Measurements from ENCODE around the gene OIT3. TPM values are rescaled to one million over a fixed set of nuclear protein-coding genes. Genes with fewer than 3 reads are reported as not detected.

OIT3 gene
- total RNA-seq, 1 donor from 2014 or later, result not detected

GRCh38 chr10:72855790-72856189 lies 37.7 kb upstream of the OIT3 start:
- no peak for TF ChIP-seq CTCF (conservative IDR thresholded peaks at IDR 0.05; ENCODE audit: low read depth, low read length)
- DNase-seq (ENCODE audit: low read depth), result no peak
- no peak overlapping the region for H3K4me3 ChIP-seq (ENCODE audit: low read depth, low read length)

- no peak for DNase-seq (ENCODE audit: low read depth)
- no peak overlapping the region for H3K4me3 ChIP-seq (ENCODE audit: low read depth, low read length)
- TF ChIP-seq CTCF (conservative IDR thresholded peaks at IDR 0.05; ENCODE audit: low read depth, low read length), result no peak
Observed at GRCh38 chr10:72858067-72858466, 35.5 kb upstream of the OIT3 start.

GRCh38 chr10:72862957-72863356 lies 30.6 kb upstream of the OIT3 start:
- no peak overlapping the region for H3K4me3 ChIP-seq (ENCODE audit: low read depth, low read length)
- no peak for TF ChIP-seq CTCF (conservative IDR thresholded peaks at IDR 0.05; ENCODE audit: low read depth, low read length)
- no peak for DNase-seq (ENCODE audit: low read depth)

- no peak for DNase-seq (ENCODE audit: low read depth)
- H3K4me3 ChIP-seq (ENCODE audit: low read depth, low read length), result no peak overlapping the region
- peak; percentile 68 for TF ChIP-seq CTCF (conservative IDR thresholded peaks at IDR 0.05; ENCODE audit: low read depth, low read length)
Observed at GRCh38 chr10:72875250-72876055, 18.1 kb upstream of the OIT3 start.

GRCh38 chr10:72879245-72879644 lies 14.3 kb upstream of the OIT3 start:
- no peak overlapping the region for H3K4me3 ChIP-seq (ENCODE audit: low read depth, low read length)
- TF ChIP-seq CTCF (conservative IDR thresholded peaks at IDR 0.05; ENCODE audit: low read depth, low read length), result no peak
- DNase-seq (ENCODE audit: low read depth), result no peak

GRCh38 chr10:72881291-72881690 lies 12.2 kb upstream of the OIT3 start:
- no peak for TF ChIP-seq CTCF (conservative IDR thresholded peaks at IDR 0.05; ENCODE audit: low read depth, low read length)
- no peak overlapping the region for H3K4me3 ChIP-seq (ENCODE audit: low read depth, low read length)
- DNase-seq (ENCODE audit: low read depth), result no peak

- TF ChIP-seq CTCF (conservative IDR thresholded peaks at IDR 0.05; ENCODE audit: low read depth, low read length), result no peak
- DNase-seq (ENCODE audit: low read depth), result no peak
- H3K4me3 ChIP-seq (ENCODE audit: low read depth, low read length), result no peak overlapping the region
Observed at GRCh38 chr10:72883861-72884260, 9.7 kb upstream of the OIT3 start.
